Bone marrow (tissue), 2 donors: ENCODE measurements around the gene STRA8.
A peak's percentile ranks its signal among the peaks of the same experiment; 100 is the strongest.

Experiments used
- DNase-seq, 2 donors: peaks; one replicate each; lab custom pipeline; 2025; lab: John Stamatoyannopoulos, UW

STRA8 gene

DNA sequence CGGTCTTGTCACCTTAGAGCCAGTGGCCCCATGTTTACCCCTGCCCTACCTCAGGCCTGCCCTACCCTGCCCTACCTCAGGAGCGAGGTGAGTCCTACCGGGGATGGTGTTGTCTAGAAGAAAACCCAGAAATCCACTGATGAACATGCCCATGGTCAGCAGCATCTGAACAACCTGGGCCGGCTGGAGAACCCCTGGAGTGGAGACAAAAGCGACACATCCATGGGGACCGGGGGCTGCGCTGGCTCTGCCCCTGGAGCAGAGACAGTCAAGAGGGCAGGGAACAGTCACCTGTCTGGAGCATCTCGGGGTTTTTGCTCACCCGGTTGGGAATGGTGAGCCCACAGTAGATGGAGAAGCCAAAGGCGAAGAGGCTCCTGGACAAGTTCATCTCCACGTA, 36.3 kb downstream of the STRA8 start:
- DNase-seq, result no peak

- no peak for DNase-seq
Observed at GRCh38 chr7:135270577-135271254, 37.1 kb downstream of the STRA8 start.

DNA sequence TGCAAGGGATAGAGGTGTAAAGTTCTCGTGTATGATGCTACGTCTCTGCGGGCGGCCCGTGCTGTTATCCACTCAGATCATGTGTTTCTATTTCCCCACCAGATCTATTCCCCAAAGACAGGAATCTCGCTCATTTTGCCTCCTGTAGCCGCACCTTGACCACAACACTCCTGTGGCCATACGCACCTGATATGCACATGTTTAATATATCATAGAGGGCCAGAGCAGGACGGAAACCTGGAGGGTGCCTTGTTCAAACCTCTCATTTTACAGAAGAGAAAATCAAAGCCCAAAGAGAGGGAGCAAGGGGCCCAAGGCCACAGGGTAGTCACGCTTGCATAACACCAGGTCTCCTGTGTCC, 37.6 kb downstream of the STRA8 start:
- no peak for DNase-seq

DNA sequence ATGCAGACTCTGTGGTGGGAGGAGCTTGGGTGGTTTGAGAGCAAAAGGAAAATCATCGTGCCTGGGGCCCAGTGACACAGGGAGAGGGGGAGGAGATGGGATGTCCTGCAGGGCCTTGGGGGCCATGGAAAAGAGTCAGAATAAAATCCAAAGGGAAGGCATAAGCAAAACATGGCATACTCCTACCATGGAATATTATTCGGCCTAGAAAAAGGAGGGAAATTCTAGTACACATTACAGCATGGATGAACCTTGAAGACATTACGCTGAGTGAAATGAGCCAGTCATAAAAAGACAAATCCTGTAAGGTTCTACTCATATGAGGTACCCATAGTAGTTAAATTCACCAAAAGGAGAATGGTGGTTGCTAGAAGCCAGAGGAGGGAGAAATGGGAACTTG, 38.7 kb downstream of the STRA8 start:
- no peak for DNase-seq

GRCh38 chr7:135273581-135273980, 39.9 kb downstream of the STRA8 start:
- DNase-seq, result no peak

DNA sequence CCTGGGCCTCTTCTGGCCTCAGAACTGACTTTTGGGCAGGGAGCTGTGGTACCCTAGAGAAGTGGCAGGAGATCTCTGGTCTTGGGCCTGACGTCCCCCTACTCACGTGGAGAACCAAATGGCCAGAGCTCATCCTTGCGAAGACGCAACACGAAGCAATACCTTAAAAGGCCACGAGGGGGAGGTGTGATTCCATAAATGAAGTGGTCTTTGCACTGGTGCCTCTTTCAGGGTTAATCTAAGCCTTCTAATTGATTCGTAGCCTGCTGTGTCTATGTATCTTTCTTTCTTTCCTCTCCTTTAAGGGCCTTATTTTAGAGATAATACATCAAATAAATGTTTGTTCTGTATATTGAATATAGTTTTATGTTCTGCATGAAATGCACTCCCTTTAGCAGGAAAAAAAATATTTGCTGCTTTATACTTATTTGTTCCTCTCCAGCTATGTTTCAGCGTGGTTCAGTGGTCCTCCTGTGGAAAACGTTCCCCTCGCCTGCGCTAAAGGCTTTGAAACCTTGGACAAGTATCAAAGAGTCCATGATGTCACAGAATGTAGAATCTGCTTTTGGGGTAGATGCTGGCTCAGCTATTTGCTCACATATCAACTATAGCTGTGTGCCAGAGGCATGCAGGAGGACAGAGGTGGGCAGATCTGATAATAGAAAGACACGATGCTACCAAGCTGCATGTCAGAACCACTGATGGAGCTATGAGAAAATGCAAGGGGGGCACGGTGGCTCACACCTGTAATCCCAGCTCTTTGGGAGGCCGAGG, 41.0 kb downstream of the STRA8 start:
- peak; percentile 16 to 56 for DNase-seq

DNA sequence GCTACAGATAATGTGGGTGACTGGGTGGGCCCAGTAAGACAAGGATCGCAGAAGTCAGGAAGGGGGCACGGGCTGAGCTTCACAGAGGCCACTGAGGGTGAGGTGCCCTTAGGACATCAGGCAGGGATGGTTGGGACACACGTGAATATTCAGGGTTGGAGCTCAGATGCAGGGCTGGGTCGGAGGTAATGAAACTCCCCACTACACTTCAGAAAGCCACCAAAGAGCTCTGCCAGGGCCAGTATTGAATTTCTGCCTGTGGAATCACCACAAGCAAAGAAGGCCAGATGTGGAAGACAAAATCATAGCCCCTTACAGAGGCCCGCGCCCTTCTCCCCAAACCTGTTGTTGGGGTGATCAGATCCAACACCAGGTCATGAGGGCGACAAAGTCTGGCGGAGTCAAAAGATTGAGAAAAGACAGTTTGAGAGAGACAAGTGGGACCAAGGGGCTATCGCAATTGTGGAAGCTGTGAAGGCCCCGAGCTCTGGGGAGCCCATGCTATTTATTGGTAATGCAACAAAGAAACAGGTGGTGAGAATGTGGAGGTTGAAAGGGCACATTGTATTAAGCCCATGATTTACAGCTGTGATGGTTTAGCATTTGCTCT, 42.4 kb downstream of the STRA8 start:
- DNase-seq, result no peak

- DNase-seq, result no peak
Observed at GRCh38 chr7:135277161-135277560, 43.5 kb downstream of the STRA8 start.

DNA sequence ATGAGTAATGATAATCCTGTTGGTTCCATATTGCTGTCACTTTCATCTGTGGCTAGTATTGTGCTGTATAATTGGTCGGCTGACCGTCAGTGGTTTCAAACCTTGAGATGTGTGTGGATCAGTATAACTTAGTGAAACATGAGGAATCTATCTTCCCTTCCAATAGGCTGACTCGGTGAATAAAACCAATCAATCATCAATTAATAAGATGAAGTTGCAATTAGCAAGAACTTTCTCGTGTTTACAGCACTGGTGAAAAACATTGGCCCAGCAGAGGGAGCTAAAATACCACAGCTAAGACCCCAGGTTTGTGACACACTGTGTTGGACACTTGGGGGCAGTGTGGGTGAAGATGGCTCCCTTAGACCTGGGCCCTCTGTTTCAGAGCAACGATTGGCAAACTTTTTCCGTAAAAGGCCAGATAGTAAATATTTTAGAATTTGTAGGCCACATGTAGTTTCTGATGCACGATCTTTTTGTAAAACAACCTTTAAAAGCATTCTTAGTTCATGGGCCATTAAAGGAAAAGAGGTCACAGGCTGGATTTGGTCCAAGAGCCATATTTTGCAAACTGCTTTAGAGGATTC, 47.8 kb downstream of the STRA8 start:
- peak; percentile 2 to 67 for DNase-seq

DNA sequence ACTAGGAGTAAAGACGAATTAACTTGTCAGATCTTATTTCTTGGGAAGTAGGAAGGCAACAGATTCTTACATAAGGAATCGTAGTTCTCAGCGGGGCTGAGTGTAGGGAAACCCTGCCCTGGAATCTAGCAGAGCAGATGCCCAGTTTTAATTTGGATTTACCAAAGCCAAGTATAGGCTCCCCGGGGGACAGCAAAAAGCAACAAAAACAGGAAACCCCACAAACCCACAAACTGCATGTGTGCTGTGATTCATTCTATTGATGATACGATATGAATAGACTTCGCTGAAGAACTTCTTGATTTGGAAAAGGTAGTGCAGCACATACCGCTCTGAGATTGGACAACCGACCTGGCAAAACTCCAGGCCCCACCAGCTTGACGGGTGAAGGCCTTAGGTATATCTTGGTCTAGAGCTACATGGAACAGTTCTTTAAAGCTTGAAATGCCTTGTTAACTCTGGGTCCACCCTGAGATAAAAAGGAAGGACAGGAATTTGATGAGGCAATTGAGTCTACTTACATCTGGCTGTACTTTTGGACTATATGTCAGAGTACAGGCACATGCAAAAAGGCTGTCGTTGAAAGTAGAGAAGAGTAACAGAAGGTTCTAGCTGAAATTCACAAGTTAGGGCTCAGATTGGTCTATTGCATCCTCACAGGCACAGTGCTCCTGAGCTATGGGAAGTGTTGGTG, 49.1 kb downstream of the STRA8 start:
- no peak for DNase-seq

DNA sequence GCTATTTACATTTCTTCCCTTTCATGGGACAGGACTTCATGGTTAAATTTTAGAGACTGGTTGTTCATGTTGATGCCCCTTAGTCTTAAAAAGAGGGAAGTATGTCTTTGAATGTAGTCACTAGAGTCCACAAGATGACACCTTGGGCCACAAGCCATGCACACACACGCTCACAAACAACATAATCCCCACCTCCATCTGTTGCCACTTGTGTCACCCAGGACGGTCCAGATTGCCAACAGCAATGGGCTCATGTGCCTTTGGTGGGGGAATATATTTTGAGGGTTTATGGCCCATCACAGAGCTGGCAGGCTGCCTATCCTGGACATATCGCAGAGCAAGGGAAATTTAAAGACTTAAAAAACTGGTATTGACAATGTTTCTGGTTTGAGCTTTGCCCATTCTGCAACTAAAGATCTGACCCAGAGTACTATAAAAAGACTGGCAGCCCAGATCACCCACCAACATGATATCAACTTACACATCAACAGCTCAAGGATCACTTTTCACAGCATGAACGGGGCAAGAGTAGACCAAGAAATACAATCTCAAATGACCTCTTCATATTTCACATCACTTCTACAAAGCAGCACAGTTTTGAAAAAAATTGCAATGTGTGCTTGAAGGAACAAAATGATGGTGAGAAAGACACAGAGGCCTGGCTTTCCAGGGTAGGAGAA, 50.5 kb downstream of the STRA8 start:
- DNase-seq, result no peak

DNA sequence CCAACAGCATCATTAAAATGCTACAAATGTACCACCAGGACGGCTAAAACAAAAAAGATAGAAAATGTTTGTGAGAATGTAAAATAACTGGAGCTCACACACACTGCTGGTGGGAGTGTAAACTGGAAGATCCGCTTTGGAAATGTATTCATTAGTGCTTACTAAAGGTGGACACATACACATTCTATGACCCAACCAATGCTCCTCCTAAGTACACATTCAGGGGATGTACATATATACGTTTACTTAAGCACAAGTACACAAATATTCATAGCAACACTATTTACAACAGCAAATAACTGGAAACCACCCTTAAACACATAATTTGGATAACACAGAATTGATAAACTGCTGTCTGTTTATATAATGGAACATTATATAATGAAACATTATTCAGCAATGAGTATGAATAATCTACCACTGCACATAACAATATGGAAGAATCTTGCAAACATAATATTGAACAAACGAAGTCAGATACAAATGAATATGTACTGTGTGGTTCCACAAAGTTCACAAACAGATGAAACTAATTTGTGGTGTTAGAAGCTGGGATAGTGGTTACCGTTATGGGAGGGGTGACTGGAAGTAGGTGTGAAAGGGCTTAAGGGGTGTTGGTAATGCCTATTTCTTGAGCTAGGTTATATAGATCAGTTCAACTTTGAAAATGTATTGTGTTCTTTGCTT, 52.1 kb downstream of the STRA8 start:
- DNase-seq, result no peak

DNA sequence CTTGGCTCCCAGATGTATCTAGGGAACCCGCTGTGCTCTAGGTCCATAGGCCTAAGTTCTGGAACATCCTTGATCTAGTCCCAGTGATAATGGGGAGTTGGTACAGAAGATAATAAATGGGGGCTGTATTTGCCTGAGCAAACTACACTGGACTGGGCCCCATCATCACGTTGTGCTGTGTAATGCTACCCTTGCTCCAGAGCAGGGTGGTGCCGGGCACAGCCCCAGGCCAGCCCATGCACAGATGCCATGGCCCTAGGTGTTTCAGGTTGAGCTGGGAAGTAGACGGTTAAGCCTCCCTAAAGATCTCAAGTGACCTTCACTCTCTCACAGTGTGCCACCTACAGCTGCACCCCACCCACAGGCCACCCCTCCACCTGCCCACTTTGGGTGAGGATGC, 53.2 kb downstream of the STRA8 start:
- DNase-seq, result no peak

GRCh38 chr7:135290594-135290993, 57.0 kb downstream of the STRA8 start:
- DNase-seq, result no peak

- no peak for DNase-seq
Observed at GRCh38 chr7:135291809-135292253, 58.2 kb downstream of the STRA8 start.

DNA sequence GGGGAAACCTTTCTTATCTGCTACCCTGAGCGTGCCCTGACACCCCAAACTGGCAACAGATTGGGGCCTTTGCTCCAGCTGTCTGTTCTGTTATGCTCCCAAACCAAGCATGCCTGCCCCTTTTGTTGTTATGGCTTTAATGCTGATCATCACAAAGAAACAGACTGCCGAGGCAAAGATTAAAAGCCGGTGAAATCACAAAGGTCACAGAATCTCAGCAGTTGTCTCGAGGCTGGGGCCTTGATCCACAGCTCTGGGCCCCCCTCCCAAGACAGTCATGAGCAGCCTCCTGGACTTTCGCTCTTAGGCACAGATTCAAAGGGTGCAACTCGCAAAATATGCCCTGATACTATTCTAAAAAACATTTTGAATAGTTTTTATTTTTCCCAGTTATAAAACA, 65.6 kb downstream of the STRA8 start:
- DNase-seq, result no peak

GRCh38 chr7:135300913-135301765, 67.5 kb downstream of the STRA8 start:
- DNase-seq, result no peak
